A673 (cell line): ENCODE results near the gene MGAT5B. TPM values are rescaled to one million over a fixed set of nuclear protein-coding genes. Genes with fewer than 3 reads are reported as not detected.
"Not testable (repeated sequence)": the region's sequence is repeated elsewhere in the genome, so short reads cannot be mapped to it uniquely, and the experiment has no call there.

Experiments
- BruUV-seq: library from RNA; stranded (reverse); fragments of 400-500 nt; replicated peaks from 2 replicates; lab custom pipeline; 2021; lab: Mats Ljungman, UMichigan
- CTCF ChIA-PET: fragments of 300-600 bp; sonication (Branson Sonifier 250); formaldehyde crosslinking; loops from one replicate; lab custom pipeline; 2022; ENCODE audit warnings: antibody characterized with exemption; lab: Charles Lee
- POLR2A ChIA-PET: fragments of 300-600 bp; sonication (Branson Sonifier 250); formaldehyde crosslinking; loops from one replicate; lab custom pipeline; 2022; ENCODE audit warnings: antibody characterized with exemption; ENCODE audit not compliant: low non-redundant PET; lab: Charles Lee
- DNase-seq: peaks from one replicate; pipeline ENCODE4 v3.0.0-alpha.2; 2015; ENCODE audit warnings: low spot score
- H3K27ac ChIP-seq: fragments of 200-600 bp; sonication (generic); 2 replicates; pipeline ENCODE4 v1.5.1; 2016; ENCODE audit warnings: mixed run types, low read depth, mild to moderate bottlenecking, mixed read lengths, antibody characterized with exemption, low read length; ENCODE audit not compliant: poor library complexity, severe bottlenecking
- H3K27me3 ChIP-seq: fragments of 200-600 bp; sonication (generic); replicated peaks from 2 replicates; pipeline ENCODE4 v1.6.1; 2017; ENCODE audit warnings: mixed run types, low read depth, mild to moderate bottlenecking, mixed read lengths, antibody characterized with exemption, low read length; ENCODE audit not compliant: insufficient read depth, poor library complexity
- H3K36me3 ChIP-seq: fragments of 200-600 bp; sonication (generic); 2 replicates; pipeline ENCODE4 v1.6.1; 2016; ENCODE audit warnings: mixed run types, mild to moderate bottlenecking, mixed read lengths, antibody characterized with exemption, low read length; ENCODE audit not compliant: insufficient read depth, poor library complexity, severe bottlenecking
- H3K4me1 ChIP-seq: fragments of 200-600 bp; sonication (generic); 2 replicates; pipeline ENCODE4 v1.6.1; 2017; ENCODE audit warnings: mixed run types, mild to moderate bottlenecking, mixed read lengths, antibody characterized with exemption, low read length; ENCODE audit not compliant: insufficient read depth, poor library complexity, severe bottlenecking
- H3K4me3 ChIP-seq: fragments of 200-600 bp; sonication (generic); 2 replicates; pipeline ENCODE4 v1.5.1; 2016; ENCODE audit warnings: low read depth, mixed run types, mild to moderate bottlenecking, mixed read lengths, low read length; ENCODE audit not compliant: poor library complexity, severe bottlenecking
- H3K9me3 ChIP-seq: fragments of 200-600 bp; sonication (generic); 2 replicates; pipeline ENCODE4 v1.6.1; 2016; ENCODE audit warnings: mixed run types, low read depth, mild to moderate bottlenecking, mixed read lengths, antibody characterized with exemption, low read length; ENCODE audit not compliant: poor library complexity, severe bottlenecking
- CTCF ChIP-seq: fragments of 300-800, 200-600 bp; sonication (generic); conservative IDR thresholded peaks from 2 replicates; pipeline ENCODE4 v1.5.1; 2017; ENCODE audit warnings: low read depth, mild to moderate bottlenecking, antibody characterized with exemption, low read length, moderate library complexity, mixed read lengths
- EZH2 ChIP-seq: fragments of 200-600 bp; sonication (generic); IDR thresholded peaks from 2 replicates; pipeline ENCODE4 v1.6.1; 2017; ENCODE audit warnings: borderline replicate concordance, low read depth, mild to moderate bottlenecking, mixed read lengths, antibody characterized with exemption, low read length; ENCODE audit not compliant: poor library complexity, severe bottlenecking
- intact Hi-C: fragments of 100-400 bp; cut with micrococcal nuclease; formaldehyde crosslinking; loops from one replicate; pipeline ENCODE4 v1.10.0; 2022; ENCODE audit not compliant: unreplicated experiment
- total RNA-seq: library from RNA; stranded (reverse); gene quantifications from 2 replicates; pipeline ENCODE4 v1.2.3, GENCODE V29; 2021

MGAT5B gene
- total RNA-seq, 1 experiment from 2014 or later: 1.1 TPM

DNA sequence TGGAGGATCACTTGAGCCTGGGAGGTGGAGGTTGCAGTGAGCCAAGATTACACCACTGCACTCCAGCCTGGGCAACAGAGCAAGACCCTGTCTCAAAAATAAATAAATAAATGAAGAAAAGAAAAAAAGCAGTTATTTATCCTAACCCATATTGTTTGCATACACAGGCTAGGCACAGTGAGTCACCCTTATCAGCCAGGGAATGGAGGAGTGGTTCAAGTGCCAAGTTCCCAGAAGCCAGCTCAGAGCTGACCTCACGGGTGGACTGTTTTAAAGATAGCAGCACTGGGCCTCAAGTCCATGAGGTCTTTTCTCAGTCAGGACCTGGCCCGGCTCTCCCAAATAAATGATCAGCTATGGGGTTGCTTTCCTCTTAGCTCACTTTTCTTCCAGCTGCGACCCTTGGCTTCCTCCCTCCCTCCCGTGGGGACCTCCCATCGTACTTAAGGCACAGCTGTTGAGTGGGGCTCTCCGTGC lies 22.6 kb upstream of the MGAT5B start:
- Histone ChIP-seq H3K27ac (no peak overlapping the region), H3K4me1 (peaks cover 38% of the 10 kb centered on the region), H3K36me3 (no peaks in the 10 kb centered on the region), H3K9me3 (no peaks in the 10 kb centered on the region), H3K4me3 (no peak overlapping the region), H3K27me3 (no peaks in the 10 kb centered on the region)
- TF ChIP-seq EZH2: no peak
- TF ChIP-seq CTCF: no peak
- BruUV-seq: no TSS peak
- ChIA-PET CTCF (no interaction called here), POLR2A (no interaction called here)
- intact Hi-C loops: no loop called here
- DNase-seq: no peak

- H3K4me1 ChIP-seq: peaks cover 25% of the 10 kb centered on the region
- no peaks in the 10 kb centered on the region for H3K9me3 ChIP-seq
- intact Hi-C loops: no loop called here
- ChIA-PET CTCF (no interaction called here), POLR2A (no interaction called here)
- DNase-seq: no peak
- no peak overlapping the region for H3K27ac ChIP-seq
- H3K4me3 ChIP-seq: no peak overlapping the region
- no peaks in the 10 kb centered on the region for H3K27me3 ChIP-seq
- no TSS peak for BruUV-seq
- TF ChIP-seq CTCF (no peak), EZH2 (no peak)
- H3K36me3 ChIP-seq: no peaks in the 10 kb centered on the region
Observed at GRCh38 chr17:76847031-76847430, 21.2 kb upstream of the MGAT5B start.

DNA sequence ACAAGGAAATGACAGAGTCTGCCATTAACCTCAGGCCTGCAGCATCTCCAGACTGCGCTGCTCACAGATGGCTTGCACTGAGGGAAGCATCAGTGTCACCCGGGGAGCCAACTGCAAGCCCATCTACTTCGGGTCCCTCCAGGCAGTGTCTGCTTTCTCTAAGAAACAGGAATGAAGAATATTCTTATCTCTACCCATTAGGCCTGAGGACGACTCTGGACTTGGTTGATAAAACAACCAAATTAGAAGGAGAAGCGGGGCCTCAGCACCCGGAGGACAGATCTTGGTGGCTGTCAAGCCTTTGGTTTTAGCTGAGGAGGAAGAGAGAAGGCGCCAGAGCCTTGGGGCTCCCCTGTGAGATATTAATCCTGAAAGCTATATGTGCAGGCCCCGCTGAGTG lies 19.5 kb upstream of the MGAT5B start:
- ChIA-PET POLR2A (no interaction called here), CTCF (no interaction called here)
- no peak for DNase-seq
- no peak overlapping the region for H3K4me3 ChIP-seq
- BruUV-seq: no TSS peak
- peaks cover 16% of the 10 kb centered on the region for H3K4me1 ChIP-seq
- TF ChIP-seq CTCF (no peak), EZH2 (no peak)
- H3K9me3 ChIP-seq: no peaks in the 10 kb centered on the region
- H3K27me3 ChIP-seq: no peaks in the 10 kb centered on the region
- H3K27ac ChIP-seq: no peak overlapping the region
- H3K36me3 ChIP-seq: no peaks in the 10 kb centered on the region
- intact Hi-C loops: no loop called here

- H3K27me3 ChIP-seq, CTCF ChIA-PET, H3K36me3 ChIP-seq, intact Hi-C loops, BruUV-seq, POLR2A ChIA-PET, H3K9me3 ChIP-seq, DNase-seq, H3K27ac ChIP-seq, H3K4me3 ChIP-seq: not testable (repeated sequence)
- peaks cover 11% of the 10 kb centered on the region for H3K4me1 ChIP-seq
Observed at GRCh38 chr17:76849160-76849559, 19.0 kb upstream of the MGAT5B start.
